ENCODE data around the gene INVS.
"Not testable (repeated sequence)": the region's sequence is repeated elsewhere in the genome, so short reads cannot be mapped to it uniquely, and the experiment has no call there.

GRCh38 chr9:100141862-100142261 lies 42.8 kb downstream of the INVS start:
- TF ChIP-seq, protein P1, sequence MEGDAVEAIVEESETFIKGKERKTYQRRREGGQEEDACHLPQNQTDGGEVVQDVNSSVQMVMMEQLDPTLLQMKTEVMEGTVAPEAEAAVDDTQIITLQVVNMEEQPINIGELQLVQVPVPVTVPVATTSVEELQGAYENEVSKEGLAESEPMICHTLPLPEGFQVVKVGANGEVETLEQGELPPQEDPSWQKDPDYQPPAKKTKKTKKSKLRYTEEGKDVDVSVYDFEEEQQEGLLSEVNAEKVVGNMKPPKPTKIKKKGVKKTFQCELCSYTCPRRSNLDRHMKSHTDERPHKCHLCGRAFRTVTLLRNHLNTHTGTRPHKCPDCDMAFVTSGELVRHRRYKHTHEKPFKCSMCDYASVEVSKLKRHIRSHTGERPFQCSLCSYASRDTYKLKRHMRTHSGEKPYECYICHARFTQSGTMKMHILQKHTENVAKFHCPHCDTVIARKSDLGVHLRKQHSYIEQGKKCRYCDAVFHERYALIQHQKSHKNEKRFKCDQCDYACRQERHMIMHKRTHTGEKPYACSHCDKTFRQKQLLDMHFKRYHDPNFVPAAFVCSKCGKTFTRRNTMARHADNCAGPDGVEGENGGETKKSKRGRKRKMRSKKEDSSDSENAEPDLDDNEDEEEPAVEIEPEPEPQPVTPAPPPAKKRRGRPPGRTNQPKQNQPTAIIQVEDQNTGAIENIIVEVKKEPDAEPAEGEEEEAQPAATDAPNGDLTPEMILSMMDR (IDR thresholded peaks at IDR 0.05): not testable (repeated sequence)
- not testable (repeated sequence) for TF ChIP-seq POLR2A (IDR thresholded peaks at IDR 0.05); POLR2AphosphoS5 (IDR thresholded peaks at IDR 0.05); EP300 (IDR thresholded peaks at IDR 0.05; ENCODE audit: low read depth)
